Vagina (tissue), 2 donors: Measurements from ENCODE around the gene EDC3. TPM values are rescaled to one million over a fixed set of nuclear protein-coding genes. Genes with fewer than 3 reads are reported as not detected.
A peak's percentile ranks its signal among the peaks of the same experiment; 100 is the strongest.
"Not testable (repeated sequence)": the region's sequence is repeated elsewhere in the genome, so short reads cannot be mapped to it uniquely, and the experiment has no call there.

ENCODE experiments used
- DNase-seq, 2 donors: peaks; one replicate each; pipeline ENCODE4 v3.0.0-alpha.2; 2017; ENCODE audit errors: extremely low spot score in 2 of 2
- H3K27ac ChIP-seq: fragments of 200-600 bp; sonication (generic); one replicate; pipeline ENCODE4 v1.5.1; 2019
- H3K27me3 ChIP-seq: fragments of 200-600 bp; sonication (generic); one replicate; pipeline ENCODE4 v1.5.1; 2019
- H3K36me3 ChIP-seq, 2 donors: fragments of 200-600 bp; sonication (generic); one replicate each; pipeline ENCODE4 v1.5.1; 2017 to 2019
- H3K4me1 ChIP-seq: fragments of 200-600 bp; sonication (generic); one replicate; pipeline ENCODE4 v1.5.1; 2019
- H3K4me3 ChIP-seq, 2 donors: fragments of 200-600 bp; sonication (generic); 1 replicate in 1 of 2; 2 replicates in 1 of 2; pipeline ENCODE4 v1.5.1; 2016 to 2019
- H3K9me3 ChIP-seq: fragments of 200-600 bp; sonication (generic); one replicate; pipeline ENCODE4 v1.5.1; 2019
- POLR2A ChIP-seq, 2 donors: fragments of 450-650 bp; IDR thresholded peaks; one replicate each; pipeline ENCODE4 v1.6.1; 2017; ENCODE audit warnings: antibody characterized with exemption in 2 of 2, mild to moderate bottlenecking in 2 of 2, moderate library complexity in 2 of 2
- POLR2AphosphoS5 ChIP-seq, 2 donors: sonication (generic); formaldehyde crosslinking; IDR thresholded peaks; one replicate each; pipeline ENCODE4 v1.9.0; 2017; ENCODE audit warnings: antibody characterized with exemption in 2 of 2, mild to moderate bottlenecking in 2 of 2, low read depth in 1 of 2; ENCODE audit not compliant: insufficient read depth in 1 of 2
- intact Hi-C: fragments of 100-400 bp; cut with DNase I; formaldehyde crosslinking; loops from one replicate; pipeline ENCODE4 v1.15.1; 2023
- total RNA-seq: library from RNA; depleted of rRNA; stranded (reverse); fragments of >200 nt; gene quantifications from one replicate; pipeline ENCODE4 v1.2.3, GENCODE V29; 2016
- TF ChIP-seq, protein P1 (sequence below), 3 experiments: fragments of 450-650 bp in 2 of 3; fragments of 200-600 bp in 1 of 3; sonication (generic) in 1 of 3; IDR thresholded peaks; one replicate each; pipeline ENCODE4 v1.5.1; 2017 to 2019; ENCODE audit warnings: antibody characterized with exemption in 3 of 3, mild to moderate bottlenecking in 2 of 3, moderate library complexity in 2 of 3

EDC3 gene
- total RNA-seq, result 23.8 TPM

- intact Hi-C loops, result no loop called here
- H3K36me3 ChIP-seq, result no peaks in the 10 kb centered on the region
- no peaks in the 10 kb centered on the region for H3K9me3 ChIP-seq
- peak within 1 kb of the TSS; percentile 81 to 91 for H3K4me3 ChIP-seq
- DNase-seq, result no peak
- peak within 1 kb of the TSS; percentile 84 for H3K27ac ChIP-seq
- H3K27me3 ChIP-seq, result no peaks in the 10 kb centered on the region
- peaks cover 22% of the 10 kb centered on the region for H3K4me1 ChIP-seq
- TF ChIP-seq, protein P1, sequence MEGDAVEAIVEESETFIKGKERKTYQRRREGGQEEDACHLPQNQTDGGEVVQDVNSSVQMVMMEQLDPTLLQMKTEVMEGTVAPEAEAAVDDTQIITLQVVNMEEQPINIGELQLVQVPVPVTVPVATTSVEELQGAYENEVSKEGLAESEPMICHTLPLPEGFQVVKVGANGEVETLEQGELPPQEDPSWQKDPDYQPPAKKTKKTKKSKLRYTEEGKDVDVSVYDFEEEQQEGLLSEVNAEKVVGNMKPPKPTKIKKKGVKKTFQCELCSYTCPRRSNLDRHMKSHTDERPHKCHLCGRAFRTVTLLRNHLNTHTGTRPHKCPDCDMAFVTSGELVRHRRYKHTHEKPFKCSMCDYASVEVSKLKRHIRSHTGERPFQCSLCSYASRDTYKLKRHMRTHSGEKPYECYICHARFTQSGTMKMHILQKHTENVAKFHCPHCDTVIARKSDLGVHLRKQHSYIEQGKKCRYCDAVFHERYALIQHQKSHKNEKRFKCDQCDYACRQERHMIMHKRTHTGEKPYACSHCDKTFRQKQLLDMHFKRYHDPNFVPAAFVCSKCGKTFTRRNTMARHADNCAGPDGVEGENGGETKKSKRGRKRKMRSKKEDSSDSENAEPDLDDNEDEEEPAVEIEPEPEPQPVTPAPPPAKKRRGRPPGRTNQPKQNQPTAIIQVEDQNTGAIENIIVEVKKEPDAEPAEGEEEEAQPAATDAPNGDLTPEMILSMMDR (IDR thresholded peaks at IDR 0.05), result no peak
- TF ChIP-seq POLR2AphosphoS5 (IDR thresholded peaks at IDR 0.05; ENCODE audit: insufficient read depth in 1 of 2, low read depth in 1 of 2), result peak; percentile 78 to 93
- no peak for TF ChIP-seq POLR2A (IDR thresholded peaks at IDR 0.05)
Measured at GRCh38 chr15:74695597-74696397, at the start of gene EDC3. Gene EDC3 (minus strand): TSS chr15:74696024. CDS start chr15:74675124, 20,900 bp downstream.

DNA sequence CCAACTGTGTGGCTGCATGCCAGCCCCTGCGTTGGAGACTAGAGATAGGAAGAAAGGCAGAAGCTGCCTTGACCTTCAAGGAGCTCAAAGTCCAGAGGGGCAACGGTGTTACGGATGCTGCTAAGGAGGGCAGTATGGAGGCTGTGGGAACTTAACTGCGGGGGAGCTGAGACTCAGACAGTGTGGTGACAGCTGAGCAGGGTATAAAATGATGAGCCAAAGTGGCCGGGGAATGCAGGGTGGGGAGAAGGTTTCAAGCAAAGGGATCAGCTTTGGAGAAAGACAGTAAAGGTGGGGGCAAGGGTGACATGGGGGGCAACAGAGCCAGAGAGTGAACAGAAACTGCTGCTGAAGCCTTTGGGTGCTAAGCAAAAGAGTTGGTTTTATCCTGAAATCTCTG, 46.6 kb upstream of the EDC3 start:
- TF ChIP-seq, protein P1 (IDR thresholded peaks at IDR 0.05), result no peak
- TF ChIP-seq POLR2AphosphoS5 (IDR thresholded peaks at IDR 0.05; ENCODE audit: insufficient read depth in 1 of 2, low read depth in 1 of 2) (no peak), POLR2A (IDR thresholded peaks at IDR 0.05) (no peak)
- intact Hi-C loops, result no loop called here
- no peak overlapping the region for H3K4me3 ChIP-seq

GRCh38 chr15:74738239-74738638, 42.4 kb upstream of the EDC3 start:
- H3K36me3 ChIP-seq, DNase-seq, H3K4me1 ChIP-seq, intact Hi-C loops, H3K4me3 ChIP-seq, H3K27me3 ChIP-seq, H3K27ac ChIP-seq, H3K9me3 ChIP-seq: not testable (repeated sequence)

More for the DNA sequence above, 46.6 kb upstream of the EDC3 start:
- Histone ChIP-seq H3K36me3 (no peaks in the 10 kb centered on the region), H3K4me1 (no peaks in the 10 kb centered on the region), H3K9me3 (no peaks in the 10 kb centered on the region), H3K27me3 (no peaks in the 10 kb centered on the region), H3K27ac (no peak overlapping the region)
- DNase-seq, result no peak

DNA sequence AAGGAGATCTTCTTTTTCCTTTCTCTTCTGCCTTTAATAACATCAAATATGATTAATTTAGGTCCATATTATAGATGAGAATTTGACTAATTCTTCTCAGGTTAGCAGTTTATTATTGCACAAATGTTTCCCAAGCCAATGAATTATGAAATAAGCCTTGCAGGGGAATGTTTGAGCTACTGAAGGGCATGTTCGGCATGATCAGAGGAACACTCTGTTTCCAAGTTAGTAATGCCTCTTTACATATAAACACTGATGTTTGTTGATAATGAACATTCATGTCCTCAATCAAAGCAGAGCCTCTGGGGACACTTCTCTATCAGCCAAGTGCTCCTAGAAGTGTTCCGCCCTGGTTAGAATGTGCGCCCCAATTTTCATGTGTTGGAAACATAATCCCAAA, 39.5 kb upstream of the EDC3 start:
- TF ChIP-seq, protein P1 (IDR thresholded peaks at IDR 0.05), result no peak
- TF ChIP-seq POLR2A (IDR thresholded peaks at IDR 0.05) (no peak), POLR2AphosphoS5 (IDR thresholded peaks at IDR 0.05; ENCODE audit: insufficient read depth in 1 of 2, low read depth in 1 of 2) (no peak)
- H3K4me3 ChIP-seq, result no peak overlapping the region
- H3K36me3 ChIP-seq, result no peaks in the 10 kb centered on the region
- H3K9me3 ChIP-seq, result no peaks in the 10 kb centered on the region
- no peak for DNase-seq
- H3K27ac ChIP-seq, result no peak overlapping the region
- intact Hi-C loops, result no loop called here
- H3K4me1 ChIP-seq, result no peaks in the 10 kb centered on the region
- no peaks in the 10 kb centered on the region for H3K27me3 ChIP-seq

DNA sequence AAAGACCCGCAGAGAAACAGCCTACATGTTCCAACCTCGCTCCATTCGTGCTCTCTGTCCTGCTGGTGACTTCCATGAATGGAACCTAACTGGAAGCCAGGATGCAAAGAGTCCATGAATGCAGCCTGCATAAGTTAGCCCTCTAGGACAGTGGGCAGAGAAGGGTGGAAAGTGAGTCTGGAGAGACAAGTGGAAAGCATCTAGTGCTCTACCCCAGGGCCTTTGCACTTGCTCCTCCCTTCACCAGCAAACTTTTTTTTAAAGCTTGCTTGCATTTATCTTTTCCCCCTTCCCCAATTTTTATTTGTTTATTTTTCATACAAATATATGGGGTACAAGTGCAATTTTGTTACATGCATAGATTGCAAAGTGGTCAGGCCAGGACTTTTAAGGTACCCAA, 37.4 kb upstream of the EDC3 start:
- intact Hi-C loops, result no loop called here
- H3K36me3 ChIP-seq, result no peaks in the 10 kb centered on the region
- H3K27ac ChIP-seq, result no peak overlapping the region
- H3K9me3 ChIP-seq, result no peaks in the 10 kb centered on the region
- no peaks in the 10 kb centered on the region for H3K27me3 ChIP-seq
- TF ChIP-seq POLR2AphosphoS5 (IDR thresholded peaks at IDR 0.05; ENCODE audit: insufficient read depth in 1 of 2, low read depth in 1 of 2) (no peak), POLR2A (IDR thresholded peaks at IDR 0.05) (no peak)
- TF ChIP-seq, protein P1 (IDR thresholded peaks at IDR 0.05), result no peak
- no peaks in the 10 kb centered on the region for H3K4me1 ChIP-seq
- H3K4me3 ChIP-seq, result no peak overlapping the region
- DNase-seq, result no peak
